ENCODE results near the gene TMEM86B.
"Not testable (repeated sequence)": the region's sequence is repeated elsewhere in the genome, so short reads cannot be mapped to it uniquely, and the experiment has no call there.

TMEM86B gene

DNA sequence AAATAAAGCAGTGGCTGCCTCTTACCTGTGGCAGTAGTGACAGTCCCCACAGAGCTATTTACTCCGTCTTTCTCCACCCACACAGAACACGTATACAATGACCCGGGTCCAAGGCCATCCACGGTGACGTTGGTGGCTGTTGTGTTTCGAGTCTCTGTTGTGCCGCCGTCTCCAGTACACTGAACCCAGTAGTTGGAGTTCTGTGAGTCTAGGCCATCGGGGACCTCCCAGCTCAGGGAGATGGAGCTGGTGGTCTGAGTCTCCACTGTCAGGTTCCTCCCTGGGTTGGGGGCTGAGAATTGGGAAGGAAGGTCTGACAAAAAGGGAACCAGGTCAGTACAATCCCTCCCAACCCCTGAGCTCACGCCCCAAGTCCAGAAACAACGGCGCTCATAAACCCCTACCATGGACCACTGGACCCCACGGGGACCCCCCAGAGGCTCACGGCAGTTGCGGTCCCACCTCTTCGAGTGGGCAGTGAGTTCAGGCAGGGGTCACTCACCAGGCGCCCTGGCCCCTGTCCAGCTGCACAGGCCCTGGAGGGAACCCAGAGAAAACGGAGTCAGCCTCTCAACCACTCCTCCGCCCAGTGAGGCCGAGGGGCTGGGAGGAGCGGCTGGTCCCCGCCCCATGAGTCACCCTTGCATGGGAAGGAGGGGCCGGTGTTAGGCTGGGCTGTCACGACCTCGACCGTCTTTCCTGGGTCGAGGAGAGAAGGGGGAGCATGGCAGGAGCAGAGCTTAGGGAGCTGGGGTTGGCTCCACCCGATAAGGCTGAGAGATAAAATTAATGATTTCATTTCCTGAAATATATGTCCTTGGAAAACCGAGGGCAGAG, 21.7 kb downstream of the TMEM86B start:
- DNase-seq (ENCODE audit: insufficient read length) (no peak), FAIRE-seq (no peak)
- no peak for TF ChIP-seq POLR2AphosphoS5 (IDR thresholded peaks at IDR 0.05; ENCODE audit: low read depth, low read length)
- no peak for TF ChIP-seq TAF1 (IDR thresholded peaks at IDR 0.05; ENCODE audit: borderline replicate concordance, low read depth, low read length)
- TF ChIP-seq POLR2A (IDR thresholded peaks at IDR 0.05; ENCODE audit: low read depth, low read length): no peak

GRCh38 chr19:55202199-55202598, 26.4 kb downstream of the TMEM86B start:
- not testable (repeated sequence) for FAIRE-seq; DNase-seq (ENCODE audit: insufficient read length)

DNA sequence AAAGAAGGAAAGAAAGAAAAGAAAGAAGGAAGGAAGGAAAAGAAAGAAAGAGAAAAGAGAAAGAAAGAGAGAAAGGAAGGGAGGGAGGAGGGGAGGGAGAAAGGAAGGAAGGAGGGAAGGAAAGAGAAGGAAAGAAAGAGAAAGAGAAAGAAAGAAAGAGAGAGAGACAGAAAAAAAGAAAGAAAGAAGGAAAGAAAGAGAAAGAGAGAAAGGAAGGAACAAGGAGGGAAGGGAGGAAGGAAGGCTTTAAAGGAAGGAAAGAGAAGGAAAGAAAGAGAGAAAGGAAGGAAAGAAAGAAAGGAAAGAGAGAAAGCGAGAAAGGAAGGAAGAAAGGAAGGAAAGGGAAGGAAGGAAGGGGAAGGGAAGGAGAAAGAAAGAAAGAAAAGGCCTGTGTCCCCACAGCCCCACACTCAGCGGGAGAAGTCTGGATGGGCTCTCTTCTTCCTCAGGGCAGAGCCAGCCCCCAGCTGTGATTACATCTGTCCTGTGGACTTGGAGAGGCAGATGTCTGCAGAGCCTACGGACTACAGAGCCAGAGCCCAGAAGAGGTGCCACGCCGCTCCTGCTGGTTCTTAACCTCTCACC, 28.9 kb downstream of the TMEM86B start:
- no peak for FAIRE-seq
- no peak for TF ChIP-seq POLR2AphosphoS5 (IDR thresholded peaks at IDR 0.05; ENCODE audit: low read depth, low read length)
- TF ChIP-seq TAF1 (IDR thresholded peaks at IDR 0.05; ENCODE audit: borderline replicate concordance, low read depth, low read length): no peak
- no peak for TF ChIP-seq POLR2A (IDR thresholded peaks at IDR 0.05; ENCODE audit: low read depth, low read length)

GRCh38 chr19:55198651-55199050, 29.9 kb downstream of the TMEM86B start:
- DNase-seq (ENCODE audit: insufficient read length) (no peak), FAIRE-seq (no peak)
- TF ChIP-seq TAF1 (IDR thresholded peaks at IDR 0.05; ENCODE audit: borderline replicate concordance, low read depth, low read length) (no peak), POLR2AphosphoS5 (IDR thresholded peaks at IDR 0.05; ENCODE audit: low read depth, low read length) (no peak), POLR2A (IDR thresholded peaks at IDR 0.05; ENCODE audit: low read depth, low read length) (no peak)

More for the DNA sequence above, 28.9 kb downstream of the TMEM86B start:
- no peak for DNase-seq (ENCODE audit: insufficient read length)

GRCh38 chr19:55197528-55197927, 31.0 kb downstream of the TMEM86B start:
- FAIRE-seq (no peak), DNase-seq (ENCODE audit: insufficient read length) (no peak)
- TF ChIP-seq POLR2A (IDR thresholded peaks at IDR 0.05; ENCODE audit: low read depth, low read length) (no peak), POLR2AphosphoS5 (IDR thresholded peaks at IDR 0.05; ENCODE audit: low read depth, low read length) (no peak), TAF1 (IDR thresholded peaks at IDR 0.05; ENCODE audit: borderline replicate concordance, low read depth, low read length) (no peak)

DNA sequence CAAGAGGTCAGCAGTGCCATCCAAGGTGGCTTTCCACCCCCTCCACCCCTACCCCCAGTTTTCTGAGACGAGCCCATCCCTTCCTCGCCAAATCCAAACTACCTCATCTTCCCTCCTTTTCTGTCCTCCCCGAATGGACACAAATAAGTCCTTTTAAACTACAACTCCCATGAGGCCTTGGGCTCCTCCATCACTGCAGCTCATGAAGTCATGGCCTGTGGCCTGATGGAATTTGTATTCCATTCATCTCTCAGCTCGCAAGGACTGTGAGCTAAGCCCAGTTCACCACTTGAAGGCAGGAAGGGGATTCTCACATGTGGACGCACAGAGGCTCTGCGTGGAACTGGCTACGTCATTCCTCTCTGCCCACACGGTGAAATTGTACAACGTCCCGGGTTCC, 31.8 kb downstream of the TMEM86B start:
- no peak for DNase-seq (ENCODE audit: insufficient read length)
- TF ChIP-seq POLR2A (IDR thresholded peaks at IDR 0.05; ENCODE audit: low read depth, low read length) (no peak), TAF1 (IDR thresholded peaks at IDR 0.05; ENCODE audit: borderline replicate concordance, low read depth, low read length) (no peak), POLR2AphosphoS5 (IDR thresholded peaks at IDR 0.05; ENCODE audit: low read depth, low read length) (no peak)
- FAIRE-seq: no peak

DNA sequence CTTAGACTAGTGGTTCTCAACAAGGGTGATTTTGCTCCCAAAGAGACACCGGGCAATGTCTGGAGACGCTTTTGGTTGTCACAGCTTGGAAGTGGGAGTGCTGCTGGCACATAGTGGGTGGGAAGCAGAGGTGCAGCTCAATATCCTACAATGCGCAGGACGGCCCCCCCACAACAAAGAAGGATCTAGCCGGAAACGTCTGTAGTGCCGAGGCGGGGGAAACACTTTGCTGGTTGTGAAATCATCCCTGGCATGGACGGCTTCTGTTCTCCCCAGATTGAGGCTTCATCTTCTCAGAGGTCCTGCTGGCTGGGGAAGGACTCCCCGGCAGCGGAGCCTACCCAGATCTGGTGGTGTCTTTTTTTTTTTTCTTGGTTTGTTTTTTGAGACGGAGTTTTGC, 35.1 kb downstream of the TMEM86B start:
- TF ChIP-seq POLR2AphosphoS5 (IDR thresholded peaks at IDR 0.05; ENCODE audit: low read depth, low read length): no peak
- TF ChIP-seq POLR2A (IDR thresholded peaks at IDR 0.05; ENCODE audit: low read depth, low read length): no peak
- no peak for TF ChIP-seq TAF1 (IDR thresholded peaks at IDR 0.05; ENCODE audit: borderline replicate concordance, low read depth, low read length)
- DNase-seq (ENCODE audit: insufficient read length) (no peak), FAIRE-seq (no peak)

DNA sequence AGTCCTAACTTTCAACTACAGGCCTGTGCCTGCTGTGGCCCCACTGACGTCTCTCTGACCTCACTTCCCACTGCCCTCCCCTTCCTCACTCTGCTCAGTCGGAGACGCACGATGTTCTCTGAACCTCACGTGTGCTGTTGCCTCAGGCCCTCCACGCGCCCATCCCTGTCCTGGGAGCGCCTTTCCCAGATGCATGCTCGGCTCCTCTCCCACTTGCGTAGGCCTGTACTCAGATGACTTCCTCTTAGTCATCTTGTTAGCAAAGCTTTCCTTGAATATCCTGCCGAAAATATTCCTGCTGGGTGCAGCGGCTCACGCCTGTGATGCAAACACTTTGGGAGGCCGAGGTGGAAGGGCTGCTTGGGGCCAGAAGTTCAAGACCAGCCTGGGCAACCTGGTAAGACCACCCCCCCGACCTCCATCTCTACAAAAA, 39.1 kb downstream of the TMEM86B start:
- FAIRE-seq: no peak
- no peak for DNase-seq (ENCODE audit: insufficient read length)
- no peak for TF ChIP-seq TAF1 (IDR thresholded peaks at IDR 0.05; ENCODE audit: borderline replicate concordance, low read depth, low read length)
- TF ChIP-seq POLR2A (IDR thresholded peaks at IDR 0.05; ENCODE audit: low read depth, low read length): no peak
- no peak for TF ChIP-seq POLR2AphosphoS5 (IDR thresholded peaks at IDR 0.05; ENCODE audit: low read depth, low read length)

- DNase-seq (ENCODE audit: insufficient read length) (no peak), FAIRE-seq (no peak)
- TF ChIP-seq TAF1 (IDR thresholded peaks at IDR 0.05; ENCODE audit: borderline replicate concordance, low read depth, low read length) (no peak), POLR2AphosphoS5 (IDR thresholded peaks at IDR 0.05; ENCODE audit: low read depth, low read length) (no peak), POLR2A (IDR thresholded peaks at IDR 0.05; ENCODE audit: low read depth, low read length) (no peak)
These were observed 39.9 kb downstream of the TMEM86B start for GRCh38 chr19:55188625-55189024.

DNA sequence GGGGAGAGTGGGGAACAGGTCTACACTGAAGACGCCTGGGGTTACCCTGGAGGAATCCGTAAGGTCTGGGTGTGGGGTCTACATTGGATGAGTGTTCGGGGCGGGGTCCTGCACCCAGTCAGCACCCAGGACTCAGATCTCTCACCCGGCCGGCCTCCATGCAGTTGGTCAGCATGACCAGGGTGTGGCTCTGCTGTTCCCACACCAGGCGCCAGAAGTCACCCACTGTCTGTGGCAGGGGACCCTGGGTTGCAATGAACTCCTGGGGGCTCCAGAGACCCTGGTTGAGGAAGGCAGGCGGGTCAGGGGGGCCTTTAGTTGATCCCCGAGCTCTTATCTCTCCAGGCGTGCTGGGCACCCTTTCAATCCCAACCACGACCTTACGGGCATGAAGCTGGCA, 42.5 kb downstream of the TMEM86B start:
- FAIRE-seq: no peak
- TF ChIP-seq POLR2A (IDR thresholded peaks at IDR 0.05; ENCODE audit: low read depth, low read length): no peak
- no peak for TF ChIP-seq TAF1 (IDR thresholded peaks at IDR 0.05; ENCODE audit: borderline replicate concordance, low read depth, low read length)
- no peak for TF ChIP-seq POLR2AphosphoS5 (IDR thresholded peaks at IDR 0.05; ENCODE audit: low read depth, low read length)
- DNase-seq (ENCODE audit: insufficient read length): no peak

GRCh38 chr19:55181740-55182139, 46.8 kb downstream of the TMEM86B start:
- FAIRE-seq: no peak
- DNase-seq (ENCODE audit: insufficient read length): no peak
- TF ChIP-seq POLR2AphosphoS5 (IDR thresholded peaks at IDR 0.05; ENCODE audit: low read depth, low read length) (no peak), TAF1 (IDR thresholded peaks at IDR 0.05; ENCODE audit: borderline replicate concordance, low read depth, low read length) (no peak), POLR2A (IDR thresholded peaks at IDR 0.05; ENCODE audit: low read depth, low read length) (no peak)

Measured in GM12892 (cell line).